Lower leg skin (tissue), 4 donors: Measurements from ENCODE around the gene EBLN1. TPM values are rescaled to one million over a fixed set of nuclear protein-coding genes. Genes with fewer than 3 reads are reported as not detected.

Experiments
- DNase-seq, 2 donors: peaks; one replicate each; pipeline ENCODE4 v3.0.0-alpha.2; 2019; ENCODE audit warnings: low spot score in 2 of 2
- H3K4me3 ChIP-seq: fragments of 200-600 bp; sonication (generic); 2 replicates; pipeline ENCODE4 v1.5.1; 2017; ENCODE audit warnings: mild to moderate bottlenecking, low read depth; ENCODE audit not compliant: poor library complexity, severe bottlenecking
- POLR2A ChIP-seq, 2 donors: fragments of 450-650 bp; IDR thresholded peaks; one replicate each; pipeline ENCODE4 v1.6.1; 2016 to 2017; ENCODE audit warnings: antibody characterized with exemption in 2 of 2, mild to moderate bottlenecking in 1 of 2, moderate library complexity in 1 of 2
- WGBS, 2 donors: methylation state at CpG; one replicate each; pipeline ENCODE4 v1.1.5; 2018; 5-methylcytosine and 5-hydroxymethylcytosine counted together
- intact Hi-C: fragments of 100-400 bp; cut with DNase I; formaldehyde crosslinking; loops from one replicate; pipeline ENCODE4 v1.15.0; 2023; ENCODE audit warnings: low total_unique reads
- total RNA-seq, 4 donors: library from RNA; depleted of rRNA; stranded (reverse); fragments of >200 nt; gene quantifications; one replicate each; pipeline ENCODE4 v1.1.0, GENCODE V29; 2016
- TF ChIP-seq, protein P1 (sequence below), 3 donors: fragments of 450-650 bp; IDR thresholded peaks; one replicate each; pipeline ENCODE4 v1.5.1; 2016; ENCODE audit warnings: antibody characterized with exemption in 3 of 3, mild to moderate bottlenecking in 3 of 3, moderate library complexity in 2 of 3

EBLN1 gene
- total RNA-seq, 4 donors from 2014 or later, result not detected

DNA sequence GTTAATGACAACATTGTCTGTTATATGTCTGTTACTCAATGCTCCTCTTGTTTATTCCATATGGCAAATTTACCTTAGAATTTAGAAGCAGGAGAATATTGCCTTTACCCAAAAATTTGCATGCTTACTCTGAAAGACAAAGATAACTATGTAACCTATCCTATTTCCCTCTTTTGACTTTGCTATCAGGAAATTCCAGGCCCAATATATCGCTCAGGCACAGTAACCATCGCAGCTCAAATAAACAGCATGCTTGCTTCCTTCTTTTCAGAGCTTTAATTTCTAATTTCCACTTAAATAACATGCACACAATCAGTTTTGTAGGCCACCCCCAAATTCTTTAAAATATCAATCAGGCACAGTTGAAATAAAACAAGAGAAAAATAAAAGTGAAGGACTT is 57.8 kb downstream of the EBLN1 start:
- DNase-seq, result no peak
- intact Hi-C loops, result no loop called here
- TF ChIP-seq, protein P1, sequence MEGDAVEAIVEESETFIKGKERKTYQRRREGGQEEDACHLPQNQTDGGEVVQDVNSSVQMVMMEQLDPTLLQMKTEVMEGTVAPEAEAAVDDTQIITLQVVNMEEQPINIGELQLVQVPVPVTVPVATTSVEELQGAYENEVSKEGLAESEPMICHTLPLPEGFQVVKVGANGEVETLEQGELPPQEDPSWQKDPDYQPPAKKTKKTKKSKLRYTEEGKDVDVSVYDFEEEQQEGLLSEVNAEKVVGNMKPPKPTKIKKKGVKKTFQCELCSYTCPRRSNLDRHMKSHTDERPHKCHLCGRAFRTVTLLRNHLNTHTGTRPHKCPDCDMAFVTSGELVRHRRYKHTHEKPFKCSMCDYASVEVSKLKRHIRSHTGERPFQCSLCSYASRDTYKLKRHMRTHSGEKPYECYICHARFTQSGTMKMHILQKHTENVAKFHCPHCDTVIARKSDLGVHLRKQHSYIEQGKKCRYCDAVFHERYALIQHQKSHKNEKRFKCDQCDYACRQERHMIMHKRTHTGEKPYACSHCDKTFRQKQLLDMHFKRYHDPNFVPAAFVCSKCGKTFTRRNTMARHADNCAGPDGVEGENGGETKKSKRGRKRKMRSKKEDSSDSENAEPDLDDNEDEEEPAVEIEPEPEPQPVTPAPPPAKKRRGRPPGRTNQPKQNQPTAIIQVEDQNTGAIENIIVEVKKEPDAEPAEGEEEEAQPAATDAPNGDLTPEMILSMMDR (IDR thresholded peaks at IDR 0.05), result no peak
- no peak for TF ChIP-seq POLR2A (IDR thresholded peaks at IDR 0.05)
- 78 to 80% methylated on average over 2 of the region's 2 CpGs for WGBS, 2 donors
- no peak overlapping the region for H3K4me3 ChIP-seq

DNA sequence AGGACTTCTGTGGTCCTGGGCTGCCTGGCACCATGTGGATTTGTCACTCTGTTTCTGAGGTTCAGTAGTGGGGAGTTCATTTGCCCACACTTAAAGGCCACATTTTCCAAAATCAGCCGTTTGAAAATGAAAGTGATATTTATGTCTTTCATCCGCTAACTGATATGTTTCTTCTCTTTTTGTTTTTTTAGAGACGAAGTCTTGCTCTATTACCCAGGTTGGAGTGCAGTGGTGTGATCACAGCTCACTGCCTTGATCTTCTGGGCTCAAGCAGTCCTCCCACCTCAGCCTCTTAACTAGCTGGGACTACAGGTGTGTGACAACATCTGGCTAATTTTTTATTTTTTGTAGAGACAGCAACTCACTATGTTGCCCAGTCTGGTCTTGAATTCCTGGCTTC is 58.6 kb downstream of the EBLN1 start:
- TF ChIP-seq, protein P1 (IDR thresholded peaks at IDR 0.05), result no peak
- intact Hi-C loops, result no loop called here
- H3K4me3 ChIP-seq, result no peak overlapping the region
- no peak for DNase-seq
- 62 to 72% methylated on average over 3 of the region's 3 CpGs for WGBS, 2 donors

Other genes with a start within 250 kb of the EBLN1 start
- 100 to 1,000 TPM in 1 of 4 donors, 10 to 100 TPM in 3; 22.8 to 101 (median 49.4) TPM for gene DNAJC1, start 214.3 kb downstream of the EBLN1 start, total RNA-seq
- gene COMMD3, start 98.4 kb upstream of the EBLN1 start, total RNA-seq, result 100 to 1,000 TPM in 1 of 4 donors, 10 to 100 TPM in 3; 34.5 to 113 (median 51.9) TPM
- gene BMI1, start 103.1 kb upstream of the EBLN1 start, total RNA-seq, result 10 to 100 TPM; 16.7 to 37.6 (median 28.3) TPM
- under 1 TPM in 2 of 4 donors, not detected in 2; 0.64 to 0.75 TPM for gene SPAG6, start 127.5 kb upstream of the EBLN1 start, total RNA-seq